ENCODE results near the gene PPP2R5E.
"Not testable (repeated sequence)": the region's sequence is repeated elsewhere in the genome, so short reads cannot be mapped to it uniquely, and the experiment has no call there.

PPP2R5E gene

GRCh38 chr14:63523735-63524426 is 19.3 kb downstream of the PPP2R5E start:
- no peak for DNase-seq (ENCODE audit: low read depth in 2 of 2, low spot score in 1 of 2)

DNA sequence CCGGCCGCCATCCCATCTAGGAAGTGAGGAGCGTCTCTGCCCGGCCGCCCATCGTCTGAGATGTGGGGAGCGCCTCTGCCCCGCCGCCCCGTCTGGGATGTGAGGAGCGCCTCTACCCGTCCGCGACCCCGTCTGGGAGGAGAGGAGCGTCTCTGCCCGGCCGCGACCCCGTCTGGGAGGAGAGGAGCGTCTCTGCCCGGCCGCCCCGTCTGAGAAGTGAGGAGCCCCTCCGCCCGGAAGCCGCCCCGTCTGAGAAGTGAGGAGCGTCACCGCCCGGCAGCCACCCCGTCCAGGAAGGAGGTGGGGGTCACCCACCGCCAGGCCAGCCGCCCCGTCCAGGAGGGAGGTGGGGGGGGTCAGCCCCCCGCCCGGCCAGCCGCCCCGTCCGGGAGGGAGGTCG is 20.7 kb downstream of the PPP2R5E start:
- not testable (repeated sequence) for DNase-seq (ENCODE audit: low read depth in 2 of 2, low spot score in 1 of 2)

- DNase-seq (ENCODE audit: low read depth in 2 of 2, low spot score in 1 of 2): no peak
These were observed 25.8 kb downstream of the PPP2R5E start for GRCh38 chr14:63517354-63517753.

- no peak for DNase-seq (ENCODE audit: low read depth in 2 of 2, low spot score in 1 of 2)
These were observed 27.9 kb downstream of the PPP2R5E start for GRCh38 chr14:63515240-63515639.

GRCh38 chr14:63513756-63514155 is 29.4 kb downstream of the PPP2R5E start:
- DNase-seq (ENCODE audit: low read depth in 2 of 2, low spot score in 1 of 2): no peak

DNA sequence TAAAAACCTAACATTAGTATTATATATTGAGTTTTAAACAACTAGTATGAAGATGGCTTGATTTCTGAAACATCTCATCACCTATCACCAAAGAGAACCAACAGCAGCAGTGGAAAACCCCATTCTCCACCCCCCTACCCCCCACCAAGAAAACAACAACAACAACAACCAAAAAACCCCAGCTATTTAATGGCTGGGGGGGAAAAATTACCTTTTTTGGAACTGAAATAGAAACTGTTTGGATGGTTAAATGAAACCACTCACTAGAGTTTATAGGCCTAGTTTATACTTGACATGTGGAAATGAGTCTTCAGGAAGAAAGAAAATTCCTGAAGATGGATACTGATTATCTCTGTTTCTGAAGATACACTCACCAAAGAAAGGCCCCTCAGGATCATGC is 30.3 kb downstream of the PPP2R5E start:
- no peak for DNase-seq (ENCODE audit: low read depth in 2 of 2, low spot score in 1 of 2)

DNA sequence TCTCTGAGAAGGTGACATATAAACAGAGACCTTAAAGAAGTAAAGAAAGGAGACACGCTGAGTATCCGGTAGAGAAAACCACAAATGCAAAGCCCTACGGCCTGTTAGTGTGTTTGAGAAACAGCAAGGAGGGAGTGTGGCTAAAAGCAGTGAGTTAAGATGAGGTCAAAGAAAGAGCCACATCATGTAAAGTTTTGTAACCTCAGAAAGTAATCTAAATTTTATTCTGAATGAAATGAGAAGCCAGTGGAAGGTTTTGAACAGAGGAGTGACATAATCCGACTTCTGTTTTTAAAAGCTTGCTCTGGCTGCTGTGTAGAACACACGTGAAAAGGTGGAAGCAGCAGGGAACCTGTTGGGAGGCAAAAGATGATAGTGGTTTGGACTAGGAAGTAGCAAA is 32.6 kb downstream of the PPP2R5E start:
- DNase-seq (ENCODE audit: low read depth in 2 of 2, low spot score in 1 of 2): no peak

- DNase-seq (ENCODE audit: low read depth in 2 of 2, low spot score in 1 of 2): no peak
These were observed 35.1 kb downstream of the PPP2R5E start for GRCh38 chr14:63508033-63508432.

DNA sequence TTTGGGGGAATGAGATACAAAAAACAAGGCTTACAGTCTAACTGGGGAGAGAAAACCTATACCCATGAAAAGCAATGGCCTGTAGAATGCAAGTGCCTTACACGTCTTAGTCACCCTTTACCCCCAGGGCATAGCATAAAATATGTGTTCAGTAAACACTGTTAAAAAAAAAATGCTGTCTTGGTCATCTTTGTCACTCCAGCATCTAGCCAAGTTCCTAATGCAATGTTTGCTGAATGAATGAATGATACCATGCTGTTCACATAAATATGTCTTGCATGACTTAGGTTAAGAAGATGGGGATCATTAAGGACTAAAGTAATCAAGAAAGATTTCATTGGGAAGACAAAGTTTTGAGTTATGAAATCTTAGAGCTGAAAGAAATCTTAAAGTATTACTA is 38.5 kb downstream of the PPP2R5E start:
- DNase-seq (ENCODE audit: low read depth in 2 of 2, low spot score in 1 of 2): no peak

DNA sequence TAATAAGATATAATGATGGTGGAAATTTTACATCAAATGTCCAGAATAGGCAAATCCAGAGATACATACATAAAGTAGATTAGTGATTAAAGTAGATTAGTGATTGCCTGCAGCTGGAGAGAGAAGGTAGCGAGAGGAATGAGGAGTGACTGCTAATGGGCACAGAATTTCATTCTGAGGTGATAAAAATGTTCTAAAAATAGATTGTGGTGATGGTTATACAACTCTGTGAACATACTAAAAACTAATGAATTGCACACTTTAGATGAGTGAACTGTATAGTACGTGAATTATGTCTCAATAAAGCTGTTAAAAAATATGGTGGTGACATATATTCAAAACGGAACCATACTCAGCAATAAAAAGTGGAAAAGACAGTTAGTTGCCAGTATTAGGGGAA is 41.7 kb downstream of the PPP2R5E start:
- no peak for DNase-seq (ENCODE audit: low read depth in 2 of 2, low spot score in 1 of 2)

- DNase-seq (ENCODE audit: low read depth in 2 of 2, low spot score in 1 of 2): no peak
These were observed 43.4 kb downstream of the PPP2R5E start for GRCh38 chr14:63499701-63500250.

DNA sequence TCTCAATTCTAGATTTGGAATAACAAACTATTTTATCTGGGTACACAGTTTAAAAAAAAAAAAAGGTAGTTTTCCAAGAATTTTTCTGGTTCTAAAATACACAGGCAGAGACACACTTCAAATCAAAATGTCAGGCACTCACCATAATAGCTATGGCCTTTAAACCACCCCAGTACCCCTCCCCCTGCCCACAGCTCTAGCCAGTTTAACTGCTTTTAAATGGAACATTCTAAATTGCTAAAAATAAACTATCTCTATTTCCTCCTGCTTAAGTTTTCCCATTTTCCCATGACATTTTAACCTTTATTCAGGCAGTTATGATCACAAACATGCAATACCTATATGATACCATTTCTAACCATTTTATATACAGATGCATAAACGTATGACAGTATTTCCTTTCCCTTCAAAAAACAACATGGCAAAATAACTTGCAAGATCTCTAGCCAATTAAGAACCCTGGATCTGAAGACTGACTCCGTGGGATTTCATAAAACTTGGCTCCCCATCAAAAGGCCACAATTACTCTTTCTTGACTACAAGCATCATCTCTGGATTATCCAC is 46.3 kb downstream of the PPP2R5E start:
- DNase-seq (ENCODE audit: low read depth in 2 of 2, low spot score in 1 of 2): no peak

GRCh38 chr14:63493246-63493645 is 49.9 kb downstream of the PPP2R5E start:
- no peak for DNase-seq (ENCODE audit: low read depth in 2 of 2, low spot score in 1 of 2)

GRCh38 chr14:63492391-63492790 is 50.8 kb downstream of the PPP2R5E start:
- no peak for DNase-seq (ENCODE audit: low read depth in 2 of 2, low spot score in 1 of 2)

- DNase-seq (ENCODE audit: low read depth in 2 of 2, low spot score in 1 of 2): no peak
These were observed 55.5 kb downstream of the PPP2R5E start for GRCh38 chr14:63487724-63488123.

- no peak for DNase-seq (ENCODE audit: low read depth in 2 of 2, low spot score in 1 of 2)
These were observed 56.4 kb downstream of the PPP2R5E start for GRCh38 chr14:63486738-63487137.

DNA sequence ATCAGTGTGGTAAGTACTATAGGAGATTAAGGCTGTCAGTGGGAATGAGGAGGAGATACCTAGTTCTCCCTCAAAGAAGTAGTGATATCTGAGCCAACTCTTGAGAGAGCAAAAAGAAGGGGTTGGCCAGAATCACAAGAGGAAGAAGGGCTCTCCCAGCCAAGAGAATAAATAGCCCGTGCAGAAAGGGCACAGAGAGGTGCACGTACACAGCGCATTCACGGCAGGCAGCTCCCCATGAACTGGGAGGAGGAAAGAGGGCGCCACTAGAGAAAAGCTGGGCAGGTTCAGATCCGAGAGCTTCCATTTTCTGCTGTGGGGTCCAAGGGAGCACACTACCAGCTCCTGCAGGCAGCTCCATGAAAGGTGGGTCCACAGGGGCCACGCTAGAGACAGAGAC is 59.9 kb downstream of the PPP2R5E start:
- DNase-seq (ENCODE audit: low read depth in 2 of 2, low spot score in 1 of 2): no peak

- no peak for DNase-seq (ENCODE audit: low read depth in 2 of 2, low spot score in 1 of 2)
These were observed 62.6 kb downstream of the PPP2R5E start for GRCh38 chr14:63480599-63480998.

DNA sequence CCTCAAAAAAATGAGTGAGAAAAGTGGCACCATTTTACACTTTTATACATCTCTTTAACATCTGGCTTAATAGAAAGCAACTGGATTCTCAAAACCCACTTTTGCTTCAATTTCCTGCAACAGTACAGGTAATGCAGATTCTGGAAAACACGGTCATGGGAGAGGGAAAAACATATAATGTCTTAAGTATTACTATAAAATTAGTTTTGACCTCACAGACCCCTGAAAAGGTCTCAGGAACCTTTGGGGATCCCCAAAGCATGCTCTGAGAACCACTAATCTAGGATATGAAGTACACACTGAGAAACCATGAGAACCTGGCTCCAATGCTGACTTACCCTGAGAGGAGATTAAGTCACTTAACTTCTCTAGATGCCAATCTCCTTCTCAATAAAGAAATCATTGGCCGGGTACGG is 64.7 kb downstream of the PPP2R5E start:
- DNase-seq (ENCODE audit: low read depth in 2 of 2, low spot score in 1 of 2): no peak

- DNase-seq (ENCODE audit: low read depth in 2 of 2, low spot score in 1 of 2): no peak
These were observed 65.2 kb downstream of the PPP2R5E start for GRCh38 chr14:63478010-63478409.

DNA sequence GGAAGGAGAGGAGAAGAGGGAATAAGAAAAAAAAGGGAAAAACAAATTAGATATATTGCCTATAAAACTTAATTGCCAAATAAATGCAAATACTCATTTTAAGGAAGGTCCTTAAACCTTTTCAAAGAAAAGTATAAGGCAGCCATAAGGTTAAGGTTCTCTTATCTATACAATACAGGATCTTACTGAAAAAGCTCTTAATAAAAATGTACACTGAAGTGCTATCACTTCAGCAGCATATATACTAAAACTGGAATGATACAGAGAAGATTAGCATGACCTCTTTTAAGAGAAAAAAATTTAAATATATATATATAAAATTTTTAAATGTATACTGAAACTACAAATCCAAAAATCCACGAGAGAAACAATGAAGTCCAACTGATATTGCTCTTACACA is 65.6 kb downstream of the PPP2R5E start:
- no peak for DNase-seq (ENCODE audit: low read depth in 2 of 2, low spot score in 1 of 2)

GRCh38 chr14:63475761-63476160 is 67.4 kb downstream of the PPP2R5E start:
- DNase-seq (ENCODE audit: low read depth in 2 of 2, low spot score in 1 of 2): no peak

DNA sequence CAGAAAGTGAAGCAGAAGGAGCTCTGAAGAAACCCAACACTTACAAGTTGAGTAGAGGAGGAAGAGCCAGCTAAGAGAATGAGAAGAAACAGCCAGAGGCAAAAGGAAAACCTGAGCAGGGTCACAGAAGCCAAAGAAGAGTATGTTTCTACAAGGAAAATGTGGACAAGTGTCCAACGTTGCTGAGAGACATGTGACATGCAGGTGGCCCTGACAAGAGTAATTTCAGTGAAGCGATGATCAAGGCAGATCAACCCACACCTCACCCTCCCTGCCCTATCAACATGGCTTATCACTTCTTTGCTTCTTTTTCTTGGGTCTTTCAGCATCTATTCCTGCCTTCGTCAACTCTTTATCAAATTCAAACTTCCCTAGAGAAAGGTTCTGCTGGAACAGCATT is 68.3 kb downstream of the PPP2R5E start:
- DNase-seq (ENCODE audit: low read depth in 2 of 2, low spot score in 1 of 2): no peak
